HepG2 (cell line): ENCODE results near the gene RPP21. TPM values are rescaled to one million over a fixed set of nuclear protein-coding genes. Genes with fewer than 3 reads are reported as not detected.
A peak's percentile ranks its signal among the peaks of the same experiment; 100 is the strongest.

ENCODE experiments used
- ADNP ChIP-seq: sonication (generic); formaldehyde crosslinking; IDR thresholded peaks from 2 replicates; pipeline ENCODE4 v1.4.0; 2020; ENCODE audit warnings: missing genetic modification reagents
- ARID5B ChIP-seq: IDR thresholded peaks from 2 replicates; pipeline ENCODE4 v1.4.0; 2020; ENCODE audit warnings: mild to moderate bottlenecking, missing genetic modification reagents
- ARNT2 ChIP-seq: sonication (generic); formaldehyde crosslinking; IDR thresholded peaks from 2 replicates; pipeline ENCODE4 v1.8.0; 2022; ENCODE audit warnings: mild to moderate bottlenecking, low read depth, missing genetic modification reagents, moderate library complexity
- BRD4 ChIP-seq: sonication (generic); formaldehyde crosslinking; IDR thresholded peaks from 2 replicates; pipeline ENCODE4 v1.4.0; 2020; ENCODE audit warnings: missing genetic modification reagents
- CAMTA2 ChIP-seq: sonication (generic); formaldehyde crosslinking; IDR thresholded peaks from 2 replicates; pipeline ENCODE4 v1.4.0; 2020; ENCODE audit warnings: mild to moderate bottlenecking, missing genetic modification reagents, borderline replicate concordance
- CREM ChIP-seq, 2 experiments: sonication (generic) in 1 of 2; formaldehyde crosslinking in 1 of 2; IDR thresholded peaks; 2 replicates each; pipeline versions ENCODE4 v1.4.0 to v1.6.1; 2016 to 2020; ENCODE audit warnings: antibody characterized with exemption in 1 of 2, mild to moderate bottlenecking in 1 of 2, missing genetic modification reagents in 1 of 2
- GFI1 ChIP-seq: sonication (generic); formaldehyde crosslinking; IDR thresholded peaks from 2 replicates; pipeline ENCODE4 v1.5.0; 2020; ENCODE audit warnings: missing genetic modification reagents, mild to moderate bottlenecking, borderline replicate concordance
- HOXA9 ChIP-seq: sonication (generic); formaldehyde crosslinking; IDR thresholded peaks from 2 replicates; pipeline ENCODE4 v1.8.1; 2022; ENCODE audit warnings: missing genetic modification reagents, mild to moderate bottlenecking, moderate library complexity, borderline replicate concordance
- IKZF4 ChIP-seq: sonication (generic); formaldehyde crosslinking; IDR thresholded peaks from 2 replicates; pipeline ENCODE4 v1.5.1; 2020; ENCODE audit warnings: borderline replicate concordance, mild to moderate bottlenecking, low read depth, missing genetic modification reagents; ENCODE audit errors: not compliant biosample characterization
- ISX ChIP-seq: sonication (generic); formaldehyde crosslinking; conservative IDR thresholded peaks from 2 replicates; pipeline ENCODE4 v1.5.0; 2020; ENCODE audit warnings: missing genetic modification reagents
- MIER2 ChIP-seq: IDR thresholded peaks from 2 replicates; pipeline ENCODE4 v1.6.1; 2016; ENCODE audit warnings: missing biosample characterization, missing genetic modification reagents
- RAD51 ChIP-seq: fragments of 450-650 bp; IDR thresholded peaks from 2 replicates; pipeline ENCODE4 v1.6.1; 2016; ENCODE audit warnings: borderline replicate concordance
- RORA ChIP-seq: sonication (generic); formaldehyde crosslinking; IDR thresholded peaks from 2 replicates; pipeline ENCODE4 v1.5.0; 2020; ENCODE audit warnings: mild to moderate bottlenecking, missing genetic modification reagents, moderate library complexity
- SNAPC2 ChIP-seq: sonication (generic); formaldehyde crosslinking; IDR thresholded peaks from 2 replicates; pipeline ENCODE4 v1.8.1; 2022; ENCODE audit warnings: mild to moderate bottlenecking, missing genetic modification reagents
- SOX13 ChIP-seq, 3 experiments: fragments of 450-650 bp in 1 of 3; sonication (generic) in 1 of 3; formaldehyde crosslinking in 1 of 3; IDR thresholded peaks in 2 of 3; conservative IDR thresholded peaks in 1 of 3; 2 replicates each; pipeline versions ENCODE4 v1.5.0 to v1.6.1; 2016 to 2020; ENCODE audit warnings: antibody characterized with exemption in 1 of 3, mild to moderate bottlenecking in 1 of 3, missing compliant biosample characterization in 1 of 3, missing genetic modification reagents in 1 of 3, moderate library complexity in 1 of 3
- SRSF4 ChIP-seq: fragments of 200-400 bp; formaldehyde crosslinking; IDR thresholded peaks from one replicate; pipeline ENCODE4 v1.6.1; 2018; ENCODE audit warnings: mild to moderate bottlenecking, low read depth, low read length, moderate library complexity; ENCODE audit not compliant: poor library complexity, severe bottlenecking
- STAT5B ChIP-seq: sonication (generic); formaldehyde crosslinking; IDR thresholded peaks from 2 replicates; pipeline ENCODE4 v1.4.0; 2020; ENCODE audit warnings: missing genetic modification reagents
- XRCC5 ChIP-seq: fragments of 200-400 bp; formaldehyde crosslinking; optimal IDR thresholded peaks from 2 replicates; pipeline ENCODE3; 2017; ENCODE audit warnings: mild to moderate bottlenecking, low read length
- ZBTB37 ChIP-seq: sonication (generic); formaldehyde crosslinking; IDR thresholded peaks from 2 replicates; pipeline ENCODE4 v1.4.0; 2020; ENCODE audit warnings: mild to moderate bottlenecking, missing genetic modification reagents
- ZMAT3 ChIP-seq: sonication (generic); formaldehyde crosslinking; conservative IDR thresholded peaks from 2 replicates; pipeline ENCODE4 v1.7.0; 2021; ENCODE audit warnings: missing genetic modification reagents
- ZNF432 ChIP-seq: sonication (generic); formaldehyde crosslinking; IDR thresholded peaks from 2 replicates; pipeline ENCODE4 v1.5.0; 2020; ENCODE audit warnings: missing genetic modification reagents, mild to moderate bottlenecking, borderline replicate concordance
- ZNF557 ChIP-seq: sonication (generic); formaldehyde crosslinking; IDR thresholded peaks from 2 replicates; pipeline ENCODE4 v1.4.0; 2020; ENCODE audit warnings: missing genetic modification reagents
- polyA plus RNA-seq, 8 experiments: library from polyadenylated mRNA; depleted of rRNA in 3 of 8; stranded (reverse) in 7 of 8; unstranded in 1 of 8; fragments of >200 nt; fragmentation: Illumina TruSeq in 4 of 8; extraction: Trizol in 4 of 8; gene quantifications; 2 replicates each; pipeline versions ENCODE4 v1.2.1 to v1.2.3, GENCODE V29; 2011 to 2016; ENCODE audit warnings: low read depth in 4 of 8, missing spikeins in 1 of 8, mixed read lengths in 1 of 8; ENCODE audit not compliant: insufficient read depth in 1 of 8
- total RNA-seq, 5 experiments: library from RNA; depleted of rRNA; stranded (reverse); fragments of >200 nt; fragmentation: Illumina TruSeq; extraction: Trizol; gene quantifications; 2 replicates each; pipeline ENCODE4 v1.2.3, GENCODE V29; 2016; ENCODE audit warnings: low read depth in 1 of 5
- TF ChIP-seq, protein P1 (sequence below): sonication (generic); formaldehyde crosslinking; IDR thresholded peaks from 2 replicates; pipeline ENCODE4 v1.5.1; 2020; ENCODE audit warnings: missing genetic modification reagents, mild to moderate bottlenecking, borderline replicate concordance

Gene RPP21
- total and polyA plus RNA-seq, 2 of the 13 experiments (the other 11 are each of a cell fraction or from before 2014, with no cell fraction given) = 53.1 to 72.3 TPM

DNA sequence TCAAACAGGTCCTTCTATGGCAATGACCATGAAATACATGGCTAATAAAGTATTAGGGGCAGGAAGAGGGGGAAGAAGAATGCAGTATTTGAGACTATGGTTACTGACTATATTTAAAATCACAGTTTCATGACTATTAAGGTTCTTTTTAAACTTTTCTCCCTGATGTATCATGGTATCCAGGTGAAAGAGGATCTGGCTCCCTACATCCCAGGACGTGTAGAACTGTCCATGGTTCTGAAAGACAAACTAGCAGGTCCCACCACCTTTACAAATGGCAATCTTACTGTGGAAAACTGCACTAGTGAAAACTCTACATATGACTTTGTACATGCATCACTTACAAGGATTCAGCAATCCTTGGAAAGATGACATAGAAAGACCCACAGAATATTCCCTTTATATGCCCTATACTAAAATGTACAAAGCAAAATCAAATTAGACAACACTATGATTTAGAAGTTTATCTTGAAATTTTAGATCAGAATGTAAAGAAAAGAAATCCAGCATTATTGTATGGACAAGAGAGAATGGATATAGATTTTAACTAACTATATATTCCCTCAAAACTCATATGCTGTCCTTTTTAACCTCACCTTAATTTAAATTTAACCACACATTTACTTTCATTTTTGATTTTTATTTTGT lies 33.5 kb downstream of the RPP21 start (continued):
- TF ChIP-seq ZBTB37 (CRISPR knock-in tag) = no peak
- TF ChIP-seq SOX13 (IDR thresholded peaks at IDR 0.05) = no peak
- peak in 1 of 2 experiments; percentile 38; a peak in 1 of 4 replicates for TF ChIP-seq SOX13 (CRISPR knock-in tag; conservative IDR thresholded peaks at IDR 0.05 in 1 of 2, IDR thresholded peaks at IDR 0.05 in 1 of 2)
- TF ChIP-seq BRD4 (CRISPR knock-in tag) = no peak
- no peak for TF ChIP-seq STAT5B
- TF ChIP-seq ADNP (CRISPR knock-in tag) = no peak
- no peak for TF ChIP-seq CREM (IDR thresholded peaks at IDR 0.05)
- no peak for TF ChIP-seq CREM (CRISPR knock-in tag; IDR thresholded peaks at IDR 0.05)
- TF ChIP-seq ISX (CRISPR knock-in tag) = no peak
- no peak for TF ChIP-seq XRCC5
- no peak for TF ChIP-seq CAMTA2 (CRISPR knock-in tag)
- TF ChIP-seq ZNF432 = no peak
- TF ChIP-seq RAD51 = no peak
- peak; percentile 99 for TF ChIP-seq MIER2
- TF ChIP-seq ZMAT3 (CRISPR knock-in tag) = peak; percentile 53; the same call in 1 of the 2 replicates
- no peak for TF ChIP-seq HOXA9 (CRISPR knock-in tag)
- no peak for TF ChIP-seq ARNT2 (CRISPR knock-in tag)
- no peak for TF ChIP-seq GFI1 (CRISPR knock-in tag)
- no peak for TF ChIP-seq SNAPC2 (CRISPR knock-in tag)
- TF ChIP-seq ARID5B (CRISPR knock-in tag) = peak; percentile 64; the same call in 1 of the 2 replicates
- no peak for TF ChIP-seq IKZF4 (CRISPR knock-in tag)
- TF ChIP-seq, protein P1, sequence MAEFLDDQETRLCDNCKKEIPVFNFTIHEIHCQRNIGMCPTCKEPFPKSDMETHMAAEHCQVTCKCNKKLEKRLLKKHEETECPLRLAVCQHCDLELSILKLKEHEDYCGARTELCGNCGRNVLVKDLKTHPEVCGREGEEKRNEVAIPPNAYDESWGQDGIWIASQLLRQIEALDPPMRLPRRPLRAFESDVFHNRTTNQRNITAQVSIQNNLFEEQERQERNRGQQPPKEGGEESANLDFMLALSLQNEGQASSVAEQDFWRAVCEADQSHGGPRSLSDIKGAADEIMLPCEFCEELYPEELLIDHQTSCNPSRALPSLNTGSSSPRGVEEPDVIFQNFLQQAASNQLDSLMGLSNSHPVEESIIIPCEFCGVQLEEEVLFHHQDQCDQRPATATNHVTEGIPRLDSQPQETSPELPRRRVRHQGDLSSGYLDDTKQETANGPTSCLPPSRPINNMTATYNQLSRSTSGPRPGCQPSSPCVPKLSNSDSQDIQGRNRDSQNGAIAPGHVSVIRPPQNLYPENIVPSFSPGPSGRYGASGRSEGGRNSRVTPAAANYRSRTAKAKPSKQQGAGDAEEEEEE (CRISPR knock-in tag) = no peak
- TF ChIP-seq RORA (CRISPR knock-in tag) = no peak
- TF ChIP-seq ZNF557 (CRISPR knock-in tag) = 0 out of 2 replicates have a peak, but pooled peaks have one; percentile 63
- no peak for TF ChIP-seq SRSF4
